SKM-1 (cell line): Measurements from ENCODE around the gene ZPLD1.

Experiments used
- DNase-seq: peaks from one replicate; lab custom pipeline; 2025; ENCODE audit not compliant: unreplicated experiment; lab: John Stamatoyannopoulos, UW

The ZPLD1 gene

GRCh38 chr3:102464261-102464660 is 29.4 kb downstream of the ZPLD1 start:
- DNase-seq: no peak

GRCh38 chr3:102466001-102466400 is 31.2 kb downstream of the ZPLD1 start:
- DNase-seq: no peak

GRCh38 chr3:102470066-102470465 is 35.3 kb downstream of the ZPLD1 start:
- no peak for DNase-seq

GRCh38 chr3:102471001-102471400 is 36.2 kb downstream of the ZPLD1 start:
- no peak for DNase-seq

- DNase-seq: no peak
These were observed 36.7 kb downstream of the ZPLD1 start for GRCh38 chr3:102471491-102471890.

- DNase-seq: no peak
These were observed 38.8 kb downstream of the ZPLD1 start for GRCh38 chr3:102473648-102474047.

GRCh38 chr3:102474207-102474606 is 39.4 kb downstream of the ZPLD1 start:
- no peak for DNase-seq

- no peak for DNase-seq
These were observed 41.4 kb downstream of the ZPLD1 start for GRCh38 chr3:102476198-102476597.

- no peak for DNase-seq
These were observed 43.3 kb downstream of the ZPLD1 start for GRCh38 chr3:102478160-102478559.

GRCh38 chr3:102480139-102480538 is 45.3 kb downstream of the ZPLD1 start:
- DNase-seq: no peak

GRCh38 chr3:102481050-102481449 is 46.2 kb downstream of the ZPLD1 start:
- DNase-seq: no peak

GRCh38 chr3:102483556-102483955 is 48.7 kb downstream of the ZPLD1 start:
- no peak for DNase-seq

- no peak for DNase-seq
These were observed 49.5 kb downstream of the ZPLD1 start for GRCh38 chr3:102484363-102484762.

GRCh38 chr3:102485701-102486100 is 50.9 kb downstream of the ZPLD1 start:
- DNase-seq: no peak

GRCh38 chr3:102488331-102488730 is 53.5 kb downstream of the ZPLD1 start:
- DNase-seq: no peak

GRCh38 chr3:102492300-102492699 is 57.5 kb downstream of the ZPLD1 start:
- DNase-seq: no peak

- DNase-seq: no peak
These were observed 62.8 kb downstream of the ZPLD1 start for GRCh38 chr3:102497571-102497970.

- no peak for DNase-seq
These were observed 70.7 kb downstream of the ZPLD1 start for GRCh38 chr3:102505542-102505941.

GRCh38 chr3:102510663-102511062 is 75.8 kb downstream of the ZPLD1 start:
- DNase-seq: no peak

- DNase-seq: no peak
These were observed 76.4 kb downstream of the ZPLD1 start for GRCh38 chr3:102511168-102511567.

- no peak for DNase-seq
These were observed 76.8 kb downstream of the ZPLD1 start for GRCh38 chr3:102511639-102512038.

- DNase-seq: no peak
These were observed 78.1 kb downstream of the ZPLD1 start for GRCh38 chr3:102512734-102513504.

GRCh38 chr3:102514241-102514640 is 79.4 kb downstream of the ZPLD1 start:
- no peak for DNase-seq
